CD4-positive, alpha-beta T cell treated with Interleukin-1 beta for 1 hour (primary cell): ENCODE measurements around the gene SNAPC4.
"Not testable (repeated sequence)": the region's sequence is repeated elsewhere in the genome, so short reads cannot be mapped to it uniquely, and the experiment has no call there.

Experiments
- DNase-seq, 2 donors: peaks; one replicate each; pipeline ENCODE4 v3.0.0-alpha.2; 2020 to 2022

Gene SNAPC4

DNA sequence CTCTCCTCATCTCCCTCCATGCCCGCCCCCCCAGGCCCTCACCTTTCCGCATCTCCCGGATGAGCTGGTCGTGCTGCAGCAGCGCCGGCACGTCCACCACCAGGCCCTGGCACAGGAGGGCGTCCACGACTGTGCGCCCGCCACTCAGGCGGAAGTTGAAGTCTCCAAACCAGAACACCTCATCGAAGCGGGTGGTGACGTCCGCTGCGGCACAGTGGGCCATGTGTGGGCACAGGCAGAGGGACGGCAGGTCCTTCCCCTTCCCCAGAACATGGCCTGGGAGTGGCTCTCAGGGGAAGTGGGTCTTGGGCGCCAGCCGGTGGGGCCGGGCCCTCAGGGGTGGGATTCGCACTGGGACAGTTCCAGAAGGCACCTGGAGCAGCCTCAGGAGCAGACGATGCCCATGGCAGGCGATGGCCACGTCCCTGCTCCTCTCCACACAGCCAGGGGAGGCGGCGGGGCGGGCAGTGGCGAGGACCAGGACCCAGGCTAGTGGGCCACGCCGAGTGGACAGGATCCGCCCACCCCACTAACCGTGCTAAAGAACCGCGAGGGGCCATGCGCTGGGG lies 31.9 kb upstream of the SNAPC4 start:
- DNase-seq = no peak

- DNase-seq = no peak
Measured at GRCh38 chr9:136430588-136431234, 30.7 kb upstream of the SNAPC4 start.

DNA sequence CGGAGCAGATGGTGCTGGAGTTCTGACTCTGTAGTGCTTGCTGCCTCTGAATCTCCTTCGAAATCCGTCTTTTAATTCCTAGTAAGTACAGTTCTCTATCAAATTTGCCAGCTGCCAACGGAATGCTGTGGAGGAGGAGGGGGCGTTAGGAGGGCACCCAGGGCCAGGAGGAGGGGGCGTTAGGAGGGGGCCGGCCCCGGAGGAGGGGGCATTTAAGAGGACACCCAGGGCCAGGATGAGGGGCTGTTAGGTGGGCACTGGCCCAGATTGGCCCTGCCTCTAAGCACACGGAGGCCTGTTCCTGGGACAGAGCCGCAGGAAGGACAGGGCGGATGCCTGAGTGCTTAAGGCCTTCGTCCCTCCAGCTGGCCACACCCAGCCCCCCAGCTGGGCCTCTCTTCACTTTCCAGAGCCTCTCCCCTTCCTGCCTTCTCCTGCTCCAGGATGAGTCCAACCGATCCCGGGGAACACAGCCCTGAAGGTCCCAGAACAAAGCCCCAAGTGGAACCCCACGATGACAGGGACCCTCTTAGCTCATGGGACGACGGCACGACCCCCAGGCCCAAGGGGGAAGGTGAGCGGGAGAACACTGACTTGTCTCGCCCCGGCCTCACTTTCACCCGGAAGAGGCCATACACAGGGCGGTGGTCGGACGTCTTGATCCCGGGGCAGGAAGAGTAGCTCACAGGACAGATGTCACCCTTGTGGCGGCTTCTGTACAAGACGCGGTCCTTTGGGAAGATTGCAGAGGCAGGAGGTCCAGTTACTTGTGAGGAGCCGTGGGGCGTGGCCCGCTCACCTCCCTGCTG lies 29.9 kb upstream of the SNAPC4 start:
- no peak for DNase-seq

GRCh38 chr9:136429075-136429628 lies 29.2 kb upstream of the SNAPC4 start:
- no peak for DNase-seq

DNA sequence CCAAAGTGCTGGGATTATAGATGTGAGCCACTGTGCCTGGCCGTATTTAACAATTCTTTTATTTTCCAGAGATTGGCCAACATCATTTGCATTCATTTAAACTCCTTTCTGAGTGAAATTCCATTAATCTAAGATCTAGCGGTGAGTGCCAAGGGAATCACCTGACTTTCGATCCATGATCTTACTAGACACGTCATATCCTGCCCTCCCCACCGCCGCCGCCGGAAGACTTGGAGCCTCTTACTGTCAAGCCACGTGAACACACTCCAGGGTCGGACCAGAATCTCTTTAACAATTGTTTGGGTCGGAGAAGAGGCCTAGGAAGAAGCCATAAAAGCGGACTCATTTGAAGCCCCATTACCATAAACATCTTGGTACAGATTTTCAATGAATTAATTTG lies 26.8 kb upstream of the SNAPC4 start:
- DNase-seq = no peak

DNA sequence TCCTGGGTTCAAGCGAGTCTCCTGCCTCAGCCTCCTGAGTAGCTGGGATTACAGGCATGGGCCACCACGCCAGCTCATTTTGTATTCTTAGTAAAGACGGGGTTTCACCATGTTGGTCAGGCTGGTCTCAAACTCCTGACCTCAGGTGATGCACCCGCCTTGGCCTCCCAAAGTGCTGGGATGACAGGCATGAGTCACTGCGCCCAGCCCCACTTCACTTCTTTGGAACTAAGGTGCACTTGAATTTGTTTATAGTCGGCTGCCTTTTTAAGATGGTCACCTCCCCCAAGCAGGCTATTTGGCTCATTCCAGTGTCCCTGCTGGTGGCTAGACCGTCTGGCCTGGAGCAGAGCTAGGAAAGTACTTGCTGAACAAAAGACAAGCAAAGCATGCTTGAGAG lies 25.4 kb upstream of the SNAPC4 start:
- not testable (repeated sequence) for DNase-seq

GRCh38 chr9:136424750-136425362 lies 24.9 kb upstream of the SNAPC4 start:
- DNase-seq = no peak

GRCh38 chr9:136423432-136424146 lies 23.6 kb upstream of the SNAPC4 start:
- DNase-seq = no peak

DNA sequence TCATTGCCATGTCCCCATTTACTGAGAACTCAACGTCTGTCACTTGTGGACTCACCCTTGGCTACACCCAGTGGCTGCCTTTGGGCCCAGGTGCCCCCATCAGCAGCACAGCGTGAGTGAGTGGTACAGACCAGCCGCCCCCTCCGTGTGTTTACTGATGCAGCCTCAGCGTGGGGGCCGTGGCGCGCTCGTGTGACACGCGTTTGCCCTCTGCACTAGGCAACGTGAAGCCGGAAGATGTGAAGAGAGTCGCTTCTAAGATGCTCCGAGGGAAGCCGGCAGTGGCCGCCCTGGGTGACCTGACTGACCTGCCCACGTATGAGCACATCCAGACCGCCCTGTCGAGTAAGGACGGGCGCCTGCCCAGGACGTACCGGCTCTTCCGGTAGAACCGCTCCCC lies 22.9 kb upstream of the SNAPC4 start:
- no peak for DNase-seq

- DNase-seq = no peak
Measured at GRCh38 chr9:136421791-136422190, 21.8 kb upstream of the SNAPC4 start.

GRCh38 chr9:136419092-136419420 lies 19.1 kb upstream of the SNAPC4 start:
- DNase-seq = no peak

GRCh38 chr9:136418182-136419091 lies 18.5 kb upstream of the SNAPC4 start:
- DNase-seq = no peak

DNA sequence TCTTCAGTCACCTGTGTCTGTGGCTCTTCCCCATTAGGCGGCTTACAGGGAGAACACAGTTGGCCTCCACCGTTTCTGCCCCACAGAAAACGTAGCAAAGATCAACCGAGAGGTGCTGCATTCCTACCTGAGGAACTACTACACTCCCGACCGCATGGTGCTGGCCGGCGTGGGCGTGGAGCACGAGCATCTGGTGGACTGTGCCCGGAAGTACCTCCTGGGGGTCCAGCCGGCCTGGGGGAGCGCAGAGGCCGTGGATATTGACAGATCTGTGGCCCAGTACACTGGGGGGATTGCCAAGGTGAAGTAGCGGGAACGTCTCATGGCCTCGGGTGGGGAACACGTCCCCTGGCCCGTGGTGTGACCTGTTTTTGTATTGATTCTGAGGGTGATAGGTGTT lies 16.9 kb upstream of the SNAPC4 start:
- DNase-seq = no peak

DNA sequence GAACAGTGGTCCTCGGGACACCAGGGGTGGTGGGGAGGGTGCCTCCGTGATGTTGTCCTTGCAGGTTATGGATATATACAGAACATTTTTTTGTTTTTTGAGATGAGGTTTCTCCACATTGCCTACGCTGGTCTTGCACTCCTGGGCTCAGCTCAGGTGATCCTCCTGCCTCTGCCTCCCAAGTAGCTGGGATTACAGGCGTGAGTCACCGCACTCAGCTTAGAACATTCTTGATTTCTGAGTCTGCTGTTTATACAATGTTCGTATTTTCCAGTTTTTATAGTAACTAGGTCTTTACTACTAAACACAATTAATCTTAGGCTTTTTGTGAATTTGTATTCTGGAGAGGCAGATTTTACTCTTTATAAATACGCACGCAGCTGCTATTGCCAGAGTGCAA lies 16.5 kb upstream of the SNAPC4 start:
- DNase-seq = no peak

GRCh38 chr9:136412962-136413361 lies 13.0 kb upstream of the SNAPC4 start:
- DNase-seq = no peak

DNA sequence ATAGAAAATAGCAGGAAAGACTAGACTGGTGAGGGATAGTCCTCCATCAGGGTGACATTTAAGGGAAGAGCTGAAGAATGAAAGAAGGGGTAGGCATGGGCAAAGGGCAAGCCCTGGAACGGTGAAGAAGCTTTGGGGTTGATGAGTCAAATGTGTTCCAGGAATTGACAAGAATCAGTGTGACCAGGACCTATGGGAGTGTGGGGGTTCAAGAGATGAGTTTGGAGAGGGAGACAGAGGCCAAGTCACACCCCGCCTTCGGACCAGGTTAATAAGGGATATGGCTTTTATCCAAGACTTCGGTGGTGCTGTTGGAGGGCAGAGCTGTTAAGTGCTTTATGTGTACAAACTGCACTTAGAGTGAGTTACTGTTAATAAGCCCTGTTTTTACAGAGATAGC lies 11.4 kb upstream of the SNAPC4 start:
- no peak for DNase-seq

- DNase-seq = peak; percentile 92 to 94
Measured at GRCh38 chr9:136410500-136411287, 10.7 kb upstream of the SNAPC4 start, which contains the start of the genes ENTR1 and PMPCA. Gene ENTR1, minus strand, starts transcription at chr9:136410614. Its CDS starts 217 bp downstream, at chr9:136410397. Gene PMPCA, plus strand, starts transcription at chr9:136410658. Its CDS starts 11 bp downstream, at chr9:136410669.

- DNase-seq = peak; percentile 19 to 22
Measured at GRCh38 chr9:136409557-136410455, 9.8 kb upstream of the SNAPC4 start.

GRCh38 chr9:136407911-136408310 lies 7.9 kb upstream of the SNAPC4 start:
- no peak for DNase-seq

DNA sequence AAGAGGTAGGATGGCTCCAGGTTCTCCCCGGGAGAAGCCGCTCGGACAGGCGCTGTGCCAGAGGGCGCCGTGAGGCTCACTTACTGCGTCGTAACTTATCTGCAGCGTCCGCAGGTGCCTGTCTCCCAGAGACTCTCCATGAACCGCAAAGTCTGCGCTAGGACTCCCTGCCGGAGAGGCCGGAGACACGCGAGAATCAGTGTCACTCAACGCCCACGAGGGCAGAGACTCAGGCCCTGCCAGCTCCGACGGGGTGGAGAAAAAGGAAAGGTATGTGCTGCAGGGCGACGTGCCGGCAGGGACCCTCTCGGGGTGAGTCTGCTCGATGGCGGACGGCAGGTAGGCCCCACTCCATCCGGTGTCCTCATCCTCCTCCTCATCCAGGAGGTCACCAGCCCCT lies 7.1 kb upstream of the SNAPC4 start:
- not testable (repeated sequence) for DNase-seq
